Fibroblast of villous mesenchyme (primary cell): ENCODE data around the gene WNK1. TPM values are rescaled to one million over a fixed set of nuclear protein-coding genes. Genes with fewer than 3 reads are reported as not detected.

Source experiments
- DNase-seq: peaks from one replicate; pipeline ENCODE4 v3.0.0-alpha.2; 2010; ENCODE audit warnings: low read depth
- H3K4me3 ChIP-seq: 2 replicates; pipeline ENCODE4 v1.5.1; 2011; ENCODE audit warnings: low read depth, mild to moderate bottlenecking, low read length
- total RNA-seq: library from RNA; depleted of rRNA; stranded (reverse); fragments of >200 nt; gene quantifications from 2 replicates; pipeline ENCODE4 v1.2.3, GENCODE V29; 2012
- TF ChIP-seq, protein P1 (sequence below): IDR thresholded peaks from 2 replicates; pipeline ENCODE4 v1.5.1; 2012; ENCODE audit warnings: low read depth, mild to moderate bottlenecking, low read length; ENCODE audit not compliant: insufficient read depth

Gene WNK1
- total RNA-seq, 1 donor = 92.4 TPM

- H3K4me3 ChIP-seq = no peak overlapping the region
- TF ChIP-seq, protein P1, sequence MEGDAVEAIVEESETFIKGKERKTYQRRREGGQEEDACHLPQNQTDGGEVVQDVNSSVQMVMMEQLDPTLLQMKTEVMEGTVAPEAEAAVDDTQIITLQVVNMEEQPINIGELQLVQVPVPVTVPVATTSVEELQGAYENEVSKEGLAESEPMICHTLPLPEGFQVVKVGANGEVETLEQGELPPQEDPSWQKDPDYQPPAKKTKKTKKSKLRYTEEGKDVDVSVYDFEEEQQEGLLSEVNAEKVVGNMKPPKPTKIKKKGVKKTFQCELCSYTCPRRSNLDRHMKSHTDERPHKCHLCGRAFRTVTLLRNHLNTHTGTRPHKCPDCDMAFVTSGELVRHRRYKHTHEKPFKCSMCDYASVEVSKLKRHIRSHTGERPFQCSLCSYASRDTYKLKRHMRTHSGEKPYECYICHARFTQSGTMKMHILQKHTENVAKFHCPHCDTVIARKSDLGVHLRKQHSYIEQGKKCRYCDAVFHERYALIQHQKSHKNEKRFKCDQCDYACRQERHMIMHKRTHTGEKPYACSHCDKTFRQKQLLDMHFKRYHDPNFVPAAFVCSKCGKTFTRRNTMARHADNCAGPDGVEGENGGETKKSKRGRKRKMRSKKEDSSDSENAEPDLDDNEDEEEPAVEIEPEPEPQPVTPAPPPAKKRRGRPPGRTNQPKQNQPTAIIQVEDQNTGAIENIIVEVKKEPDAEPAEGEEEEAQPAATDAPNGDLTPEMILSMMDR = no peak
- no peak for DNase-seq
These were observed 77.9 kb downstream of the WNK1 start for GRCh38 chr12:830111-830867.

DNA sequence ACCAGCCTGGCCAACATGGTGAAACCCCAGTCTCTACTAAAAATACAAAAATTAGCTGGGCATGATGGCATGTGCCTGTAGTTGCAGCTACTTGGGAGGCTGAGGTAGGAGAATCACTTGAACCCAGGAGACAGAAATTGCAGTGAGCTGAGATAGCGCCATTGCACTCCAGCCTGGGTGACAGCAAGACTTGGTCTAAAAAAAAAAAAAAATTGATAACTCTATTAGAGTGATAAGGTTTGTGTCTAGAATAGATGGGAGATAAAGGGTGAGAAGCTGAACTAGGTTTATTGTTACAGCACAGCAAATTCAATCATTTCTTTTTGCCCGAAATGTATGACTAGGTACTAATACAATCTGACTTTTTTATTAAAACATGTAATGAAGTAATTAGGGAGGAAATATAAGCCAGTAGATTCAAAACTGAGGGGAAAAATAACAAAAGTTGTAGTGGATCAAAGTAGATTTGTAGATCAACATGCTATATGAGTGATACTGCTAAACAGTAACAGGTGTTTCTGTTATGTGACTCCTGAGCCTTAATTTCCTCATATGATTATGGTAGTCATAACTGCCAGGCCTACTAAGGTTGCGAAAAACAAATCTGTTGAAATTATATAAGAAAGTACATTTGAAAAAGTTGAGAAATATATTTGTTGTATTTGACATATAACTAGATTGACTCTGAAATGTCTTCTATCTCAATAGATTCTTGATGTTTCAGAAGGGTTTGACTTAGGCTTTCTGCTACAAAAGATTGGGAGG, 83.6 kb downstream of the WNK1 start:
- TF ChIP-seq, protein P1 = no peak
- no peak for DNase-seq
- no peak overlapping the region for H3K4me3 ChIP-seq

DNA sequence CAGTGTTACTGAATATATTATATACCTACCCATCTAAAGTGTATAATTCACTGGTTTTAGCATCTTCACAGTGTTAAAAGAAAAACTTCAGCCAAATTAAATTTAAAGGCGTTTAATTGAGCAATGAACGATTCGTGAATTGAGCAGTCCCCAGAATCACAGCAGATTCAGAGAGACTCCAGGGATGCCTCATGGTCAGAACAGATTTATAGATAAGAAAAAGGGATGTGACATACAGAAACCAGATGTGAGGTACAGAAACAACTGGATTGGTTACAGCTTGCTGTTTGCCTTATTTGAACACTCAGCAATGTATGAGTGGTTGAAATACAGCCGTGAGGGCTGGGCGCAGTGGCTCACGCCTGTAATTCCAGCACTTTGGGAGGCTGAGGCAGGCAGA, 84.6 kb downstream of the WNK1 start:
- TF ChIP-seq, protein P1 = no peak
- no peak for DNase-seq
- H3K4me3 ChIP-seq = no peak overlapping the region

DNA sequence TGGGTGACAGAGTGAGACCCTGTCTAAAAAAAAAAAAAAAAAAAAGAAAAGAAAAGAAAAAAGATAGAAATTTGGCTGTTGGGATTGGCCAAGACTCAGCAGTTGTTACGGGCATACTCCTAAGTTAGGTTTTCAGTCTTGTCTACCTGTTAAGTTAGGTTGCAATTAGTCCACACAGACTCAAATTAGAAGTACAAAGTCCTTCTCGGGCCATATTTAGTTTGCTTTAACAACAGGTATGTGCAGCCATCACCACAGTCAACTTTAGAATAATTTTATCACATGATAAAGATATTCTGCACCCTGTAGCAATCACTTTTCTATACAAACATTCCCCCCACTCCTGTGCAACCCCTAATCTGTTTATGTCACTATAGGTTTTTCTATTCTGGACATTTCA, 85.2 kb downstream of the WNK1 start:
- DNase-seq = no peak
- TF ChIP-seq, protein P1 = no peak
- no peak overlapping the region for H3K4me3 ChIP-seq

DNA sequence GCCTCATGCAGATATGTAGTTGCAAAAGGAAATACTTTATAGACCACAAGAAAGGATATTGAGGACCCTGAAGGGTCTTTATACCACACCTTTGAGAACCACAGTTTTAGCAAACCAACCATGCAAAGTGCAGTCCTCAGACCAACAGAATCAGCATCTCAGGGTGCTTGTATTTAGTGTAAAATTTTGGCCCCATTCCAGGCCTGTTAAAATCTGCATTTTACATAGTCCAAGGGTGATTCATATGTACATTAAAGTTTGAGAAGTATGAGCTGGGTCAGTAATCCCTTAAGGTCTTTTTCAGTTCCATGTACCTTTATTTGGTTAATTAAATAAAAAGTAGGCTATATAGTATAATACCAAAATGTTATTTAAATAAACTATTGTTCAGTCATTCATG, 91.2 kb downstream of the WNK1 start:
- DNase-seq = peak; percentile 70
- H3K4me3 ChIP-seq = no peak overlapping the region
- TF ChIP-seq, protein P1 = no peak

GRCh38 chr12:846421-846820, 94.0 kb downstream of the WNK1 start:
- DNase-seq = no peak
- H3K4me3 ChIP-seq = no peak overlapping the region
- TF ChIP-seq, protein P1 = no peak
